HCT116 (cell line): ENCODE results near the gene IPO13. TPM values are rescaled to one million over a fixed set of nuclear protein-coding genes. Genes with fewer than 3 reads are reported as not detected.
A peak's percentile ranks its signal among the peaks of the same experiment; 100 is the strongest.

Source experiments
- ATAC-seq: fragments of 200-7000 bp; cut with Tn5 transposase; 2 replicates; pipeline ENCODE4 v1.9.1; 2020; ENCODE audit warnings: mild to moderate bottlenecking, moderate library complexity
- BruUV-seq: library from RNA; stranded (reverse); fragments of 400-500 nt; replicated peaks from 2 replicates; lab custom pipeline; 2021; lab: Mats Ljungman, UMichigan
- CTCF ChIA-PET: fragments of 300-600 bp; sonication (Branson Sonifier 250); formaldehyde crosslinking; loops from one replicate; lab custom pipeline; 2021; ENCODE audit warnings: antibody characterized with exemption; lab: Charles Lee
- POLR2A ChIA-PET: fragments of 300-600, 350-600 bp; sonication (Branson Sonifier 250); formaldehyde crosslinking; loops from one replicate; lab custom pipeline; 2021; ENCODE audit warnings: antibody characterized with exemption; lab: Charles Lee
- RAD21 ChIA-PET, 2 experiments: fragments of 300-600 bp; sonication (Branson Sonifier 250); formaldehyde crosslinking; loops; one replicate each; lab custom pipeline; 2023; ENCODE audit warnings: low total read pairs in 2 of 2; ENCODE audit not compliant: uncharacterized antibody in 2 of 2, unreplicated experiment in 2 of 2, low non-redundant PET in 1 of 2; lab: Charles Lee
- DNase-seq: peaks from one replicate; pipeline ENCODE4 v3.0.0-alpha.2; 2010; ENCODE audit warnings: low read depth, low spot score
- H2AFZ ChIP-seq: fragments of 200-600 bp; shearing (Covaris generic), sonication (generic); 2 replicates; pipeline ENCODE4 v1.6.1; 2017; ENCODE audit warnings: low read depth, mixed run types, mixed read lengths, antibody characterized with exemption, low read length; ENCODE audit not compliant: poor library complexity, severe bottlenecking
- H3K27ac ChIP-seq: 2 replicates; pipeline ENCODE4 v1.5.1; 2012; ENCODE audit warnings: low read depth, low read length
- H3K27me3 ChIP-seq: fragments of 200-600 bp; sonication (generic); 2 replicates; pipeline ENCODE4 v1.6.1; 2016; ENCODE audit warnings: mixed run types, low read length, mixed read lengths; ENCODE audit not compliant: insufficient read depth
- H3K36me3 ChIP-seq, 2 experiments: fragments of 200-500 bp in 1 of 2; fragments of 200-600 bp in 1 of 2; sonication (Bioruptor generic) in 1 of 2; sonication (generic) in 1 of 2; 2 replicates each; pipeline versions ENCODE4 v1.5.1 to v1.6.1; 2014 to 2016; ENCODE audit warnings: low read length in 2 of 2, inconsistent platforms in 1 of 2, mixed read lengths in 1 of 2, mixed run types in 1 of 2; ENCODE audit not compliant: insufficient read depth in 2 of 2, control insufficient read depth in 1 of 2
- H3K4me1 ChIP-seq, 2 experiments: fragments of 200-600 bp in 1 of 2; sonication (generic) in 1 of 2; 2 replicates each; pipeline versions ENCODE4 v1.5.1 to v1.6.1; 2012 to 2017; ENCODE audit warnings: low read length in 2 of 2, inconsistent platforms in 1 of 2, mild to moderate bottlenecking in 1 of 2, mixed read lengths in 1 of 2, mixed run types in 1 of 2, moderate library complexity in 1 of 2; ENCODE audit not compliant: insufficient read depth in 2 of 2, control insufficient read depth in 1 of 2
- H3K4me2 ChIP-seq: fragments of 200-600 bp; sonication (generic); 2 replicates; pipeline ENCODE4 v1.6.1; 2017; ENCODE audit warnings: mixed run types, low read length, mixed read lengths
- H3K4me3 ChIP-seq, 2 experiments: fragments of 200-600 bp in 1 of 2; sonication (generic) in 1 of 2; replicated peaks in 1 of 2; 2 replicates each; pipeline ENCODE4 v1.5.1; 2011 to 2016; ENCODE audit warnings: low read length in 2 of 2, control low read depth in 1 of 2, low read depth in 1 of 2, mild to moderate bottlenecking in 1 of 2, mixed read lengths in 1 of 2, mixed run types in 1 of 2
- H3K79me2 ChIP-seq: fragments of 200-600 bp; sonication (generic); 2 replicates; pipeline ENCODE4 v1.6.1; 2017; ENCODE audit warnings: mild to moderate bottlenecking, mixed run types, low read length, moderate library complexity, mixed read lengths; ENCODE audit not compliant: insufficient read depth
- H3K9ac ChIP-seq: fragments of 200-600 bp; sonication (generic); 2 replicates; pipeline ENCODE4 v1.6.1; 2016; ENCODE audit warnings: low read length, mixed read lengths
- H3K9me2 ChIP-seq: fragments of 200-600 bp; sonication (generic), shearing (Covaris generic); 2 replicates; pipeline ENCODE4 v1.6.1; 2017; ENCODE audit warnings: mixed run types, mild to moderate bottlenecking, moderate library complexity; ENCODE audit not compliant: insufficient read depth
- H3K9me3 ChIP-seq, 2 experiments: fragments of 200-500 bp in 1 of 2; fragments of 200-600 bp in 1 of 2; sonication (Bioruptor generic) in 1 of 2; sonication (generic) in 1 of 2; 2 replicates each; pipeline ENCODE4 v1.6.1; 2014 to 2017; ENCODE audit warnings: low read length in 2 of 2, mixed read lengths in 2 of 2, inconsistent platforms in 1 of 2, low read depth in 1 of 2, mild to moderate bottlenecking in 1 of 2, mixed run types in 1 of 2, moderate library complexity in 1 of 2; ENCODE audit not compliant: control insufficient read depth in 1 of 2, insufficient read depth in 1 of 2
- H4K20me1 ChIP-seq: fragments of 200-600 bp; sonication (generic), shearing (Covaris generic); 2 replicates; pipeline ENCODE4 v1.6.1; 2017; ENCODE audit warnings: mixed run types, mild to moderate bottlenecking, moderate library complexity; ENCODE audit not compliant: insufficient read depth
- CBX3 ChIP-seq: IDR thresholded peaks from 2 replicates; pipeline ENCODE4 v1.6.1; 2012; ENCODE audit warnings: low read depth
- EGR1 ChIP-seq: IDR thresholded peaks from 2 replicates; pipeline ENCODE4 v1.6.1; 2012; ENCODE audit warnings: low read depth
- JUND ChIP-seq: IDR thresholded peaks from 2 replicates; pipeline ENCODE4 v1.6.1; 2012
- POLR2A ChIP-seq: IDR thresholded peaks from 2 replicates; pipeline ENCODE4 v1.7.0; 2011; ENCODE audit warnings: borderline replicate concordance; ENCODE audit not compliant: insufficient read depth, insufficient read length; ENCODE audit errors: extremely low read depth
- POLR2AphosphoS5 ChIP-seq: IDR thresholded peaks from 2 replicates; pipeline ENCODE4 v1.6.1; 2011; ENCODE audit warnings: mild to moderate bottlenecking, low read depth, low read length, moderate library complexity
- SP1 ChIP-seq: IDR thresholded peaks from 2 replicates; pipeline ENCODE4 v1.6.1; 2012; ENCODE audit warnings: low read depth
- TCF7L2 ChIP-seq: IDR thresholded peaks from 2 replicates; pipeline ENCODE4 v1.7.0; 2011; ENCODE audit warnings: borderline replicate concordance, inconsistent platforms; ENCODE audit not compliant: insufficient read depth, insufficient read length; ENCODE audit errors: extremely low read depth
- YY1 ChIP-seq: IDR thresholded peaks from 2 replicates; pipeline ENCODE4 v1.6.1; 2011; ENCODE audit warnings: low read length, low read depth, moderate library complexity, mild to moderate bottlenecking; ENCODE audit not compliant: insufficient replicate concordance; ENCODE audit errors: extremely low read depth
- ZFX ChIP-seq: fragments of 450-650 bp; IDR thresholded peaks from 2 replicates; pipeline ENCODE4 v1.6.1; 2017
- intact Hi-C: fragments of 100-400 bp; cut with micrococcal nuclease; formaldehyde crosslinking; loops from 2 replicates; pipeline ENCODE4 v1.10.0; 2022
- total RNA-seq: library from RNA; stranded (reverse); gene quantifications from one replicate; pipeline ENCODE4 v1.2.1, GENCODE V29; 2021; ENCODE audit not compliant: unreplicated experiment
- TF ChIP-seq, protein P1 (sequence below): IDR thresholded peaks from 2 replicates; pipeline ENCODE4 v1.6.1; 2011; ENCODE audit warnings: mild to moderate bottlenecking, low read length, moderate library complexity; ENCODE audit not compliant: insufficient replicate concordance; ENCODE audit errors: extremely low read depth

Gene IPO13
- total RNA-seq, 1 experiment from 2014 or later = 18.7 TPM

GRCh38 chr1:43974443-43975248, 27.9 kb downstream of the IPO13 start, which contains the start of gene ATP6V0B:
Gene ATP6V0B, plus strand, starts transcription at chr1:43974960. Its CDS starts 81 bp downstream, at chr1:43975041.
- Histone ChIP-seq H3K4me3 (peak within 1 kb of the TSS; percentile 92 to 99), H3K36me3 (peaks cover 15 to 50% of the 10 kb centered on the region in 2 experiments; a peak in 3 of 4 replicates), H3K4me1 (peaks cover 22 to 59% of the 10 kb centered on the region in 2 experiments), H3K4me2 (peak within 1 kb of the TSS; percentile 97), H3K9me2 (no peaks in the 10 kb centered on the region), H3K9ac (peak within 1 kb of the TSS; percentile 93), H3K27me3 (no peaks in the 10 kb centered on the region), H3K27ac (peak within 1 kb of the TSS; percentile 80), H3K79me2 (peaks cover 61% of the 10 kb centered on the region), H2AFZ (peak within 1 kb of the TSS; percentile 30), H4K20me1 (no peaks in the 10 kb centered on the region), H3K9me3 (no peaks in the 10 kb centered on the region)
- intact Hi-C loops = no loop called here
- POLR2A ChIA-PET = interaction anchor here (0.6 kb wide), 1 partner anchor 11 kb away, joined by 3 read pairs; no protein-coding TSS in a partner anchor
- ATAC-seq = peak; percentile 74
- DNase-seq = peak; percentile 87
- RAD21 ChIA-PET = no interaction called here
- CTCF ChIA-PET = interaction anchor here (1.3 to 2.2 kb wide), 3 partner anchors 40 to 211 kb away, joined by 3 to 10 read pairs (median 6); no protein-coding TSS in a partner anchor
- no TSS peak for BruUV-seq
- TF ChIP-seq EGR1 (no peak), YY1 (no peak), POLR2AphosphoS5 (peak; percentile 91), ZFX (peak; percentile 82), SP1 (no peak), POLR2A (peak; percentile 84), TCF7L2 (peak; percentile 37), JUND (no peak), CBX3 (no peak)
- TF ChIP-seq, protein P1, sequence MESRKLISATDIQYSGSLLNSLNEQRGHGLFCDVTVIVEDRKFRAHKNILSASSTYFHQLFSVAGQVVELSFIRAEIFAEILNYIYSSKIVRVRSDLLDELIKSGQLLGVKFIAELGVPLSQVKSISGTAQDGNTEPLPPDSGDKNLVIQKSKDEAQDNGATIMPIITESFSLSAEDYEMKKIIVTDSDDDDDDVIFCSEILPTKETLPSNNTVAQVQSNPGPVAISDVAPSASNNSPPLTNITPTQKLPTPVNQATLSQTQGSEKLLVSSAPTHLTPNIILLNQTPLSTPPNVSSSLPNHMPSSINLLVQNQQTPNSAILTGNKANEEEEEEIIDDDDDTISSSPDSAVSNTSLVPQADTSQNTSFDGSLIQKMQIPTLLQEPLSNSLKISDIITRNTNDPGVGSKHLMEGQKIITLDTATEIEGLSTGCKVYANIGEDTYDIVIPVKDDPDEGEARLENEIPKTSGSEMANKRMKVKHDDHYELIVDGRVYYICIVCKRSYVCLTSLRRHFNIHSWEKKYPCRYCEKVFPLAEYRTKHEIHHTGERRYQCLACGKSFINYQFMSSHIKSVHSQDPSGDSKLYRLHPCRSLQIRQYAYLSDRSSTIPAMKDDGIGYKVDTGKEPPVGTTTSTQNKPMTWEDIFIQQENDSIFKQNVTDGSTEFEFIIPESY = no peak
